ENCODE measurements around the gene TNIP1. TPM values are rescaled to one million over a fixed set of nuclear protein-coding genes. Genes with fewer than 3 reads are reported as not detected.

The TNIP1 gene
- total RNA-seq, 4 donors from 2014 or later = 191 to 352 (median 266) TPM

GRCh38 chr5:151025250-151025606 lies 55.6 kb downstream of the TNIP1 start:
- H3K9me3 ChIP-seq = no peaks in the 10 kb centered on the region
- TF ChIP-seq POLR2A (IDR thresholded peaks at IDR 0.05) = no peak
- TF ChIP-seq CTCF (IDR thresholded peaks at IDR 0.05) = no peak
- DNase-seq = no peak
- peak overlapping the region in 3 of 4 donors; percentile 53 to 78 (median 77) for H3K27ac ChIP-seq
- no peaks in the 10 kb centered on the region for H3K27me3 ChIP-seq
- H3K36me3 ChIP-seq = peaks cover 0 to 51% (median 0%) of the 10 kb centered on the region in 3 donors
- peaks cover 0 to 53% (median 4%) of the 10 kb centered on the region in 4 donors for H3K4me1 ChIP-seq
- H3K4me3 ChIP-seq = peak overlapping the region in 2 of 4 donors; percentile 10 to 60

GRCh38 chr5:151024440-151025249 lies 56.2 kb downstream of the TNIP1 start:
- peak overlapping the region; percentile 64 to 78 (median 75) for H3K27ac ChIP-seq
- no peak for DNase-seq
- TF ChIP-seq POLR2A (IDR thresholded peaks at IDR 0.05) (no peak), CTCF (IDR thresholded peaks at IDR 0.05) (no peak)
- peaks cover 0 to 45% (median 0%) of the 10 kb centered on the region in 3 donors for H3K36me3 ChIP-seq
- no peaks in the 10 kb centered on the region for H3K9me3 ChIP-seq
- no peaks in the 10 kb centered on the region for H3K27me3 ChIP-seq
- H3K4me3 ChIP-seq = peak overlapping the region in 2 of 4 donors; percentile 10 to 60
- peaks cover 0 to 53% (median 4%) of the 10 kb centered on the region in 4 donors for H3K4me1 ChIP-seq

GRCh38 chr5:151023651-151024050 lies 57.2 kb downstream of the TNIP1 start:
- peaks cover 0 to 53% (median 4%) of the 10 kb centered on the region in 4 donors for H3K4me1 ChIP-seq
- H3K4me3 ChIP-seq = peak overlapping the region in 3 of 4 donors; percentile 48 to 75 (median 60)
- DNase-seq = peak in 2 of 3 donors; percentile 70 to 73
- peak overlapping the region; percentile 64 to 78 (median 75) for H3K27ac ChIP-seq
- peaks cover 0 to 36% (median 0%) of the 10 kb centered on the region in 3 donors for H3K36me3 ChIP-seq
- H3K9me3 ChIP-seq = no peaks in the 10 kb centered on the region
- H3K27me3 ChIP-seq = no peaks in the 10 kb centered on the region
- no peak for TF ChIP-seq CTCF (IDR thresholded peaks at IDR 0.05)
- no peak for TF ChIP-seq POLR2A (IDR thresholded peaks at IDR 0.05)

- H3K36me3 ChIP-seq = peaks cover 0 to 31% (median 0%) of the 10 kb centered on the region in 3 donors
- H3K9me3 ChIP-seq = no peaks in the 10 kb centered on the region
- no peaks in the 10 kb centered on the region for H3K27me3 ChIP-seq
- H3K27ac ChIP-seq = peak overlapping the region; percentile 64 to 78 (median 75)
- H3K4me3 ChIP-seq = peak overlapping the region; percentile 48 to 75 (median 58)
- no peak for DNase-seq
- peaks cover 0 to 53% (median 4%) of the 10 kb centered on the region in 4 donors for H3K4me1 ChIP-seq
- TF ChIP-seq POLR2A (IDR thresholded peaks at IDR 0.05) (no peak), CTCF (IDR thresholded peaks at IDR 0.05) (no peak)
Observed at GRCh38 chr5:151023047-151023615, 57.7 kb downstream of the TNIP1 start.

GRCh38 chr5:151022511-151023018 lies 58.3 kb downstream of the TNIP1 start:
- H3K4me3 ChIP-seq = peak overlapping the region; percentile 48 to 75 (median 58)

More at GRCh38 chr5:151022511-151023018, 58.3 kb downstream of the TNIP1 start:
- H3K4me1 ChIP-seq = peaks cover 0 to 53% (median 4%) of the 10 kb centered on the region in 4 donors
- H3K9me3 ChIP-seq = no peaks in the 10 kb centered on the region
- no peak for TF ChIP-seq POLR2A (IDR thresholded peaks at IDR 0.05)
- TF ChIP-seq CTCF (IDR thresholded peaks at IDR 0.05) = no peak
- peak overlapping the region; percentile 64 to 78 (median 75) for H3K27ac ChIP-seq
- no peak for DNase-seq
- no peaks in the 10 kb centered on the region for H3K27me3 ChIP-seq
- H3K36me3 ChIP-seq = peaks cover 0 to 25% (median 0%) of the 10 kb centered on the region in 3 donors
